ENCODE data around the gene RCN1.

Gene RCN1

DNA sequence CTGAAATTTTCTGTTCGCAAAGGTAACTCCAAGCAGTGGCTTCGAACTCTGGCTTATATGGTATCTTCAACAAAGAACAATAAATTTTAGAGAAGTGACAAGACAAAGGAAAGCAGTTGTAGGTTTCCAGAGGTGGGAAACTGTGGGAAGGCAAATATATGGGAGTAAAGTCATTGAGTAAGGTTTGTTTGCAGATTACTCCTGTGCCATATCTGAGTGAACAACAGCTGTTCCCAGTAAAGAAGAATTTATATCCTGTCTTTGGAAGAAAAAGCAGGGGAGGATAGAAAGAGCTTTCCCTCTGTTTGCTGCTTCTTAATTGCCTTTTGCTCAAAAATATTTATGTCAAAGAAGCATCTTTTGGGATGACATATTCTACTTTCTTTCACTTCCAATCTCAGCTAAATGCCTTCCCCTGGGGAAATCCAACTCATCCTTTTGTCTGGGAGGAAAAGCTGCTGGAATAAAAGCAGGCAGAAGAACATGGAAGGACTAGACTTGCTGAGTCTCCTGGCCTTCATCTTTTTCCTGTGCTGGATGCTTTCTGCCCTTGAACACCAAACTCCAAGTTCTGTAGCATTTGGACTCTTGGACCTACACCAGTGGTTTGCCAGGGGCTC is 10.4 kb upstream of the RCN1 start:
- no peak for DNase-seq (ENCODE audit: low read depth, low spot score)
- H3K4me1 ChIP-seq (ENCODE audit: control insufficient read depth, insufficient read depth, low read length) = peaks cover 2% of the 10 kb centered on the region; the same call in 1 of the 2 replicates

DNA sequence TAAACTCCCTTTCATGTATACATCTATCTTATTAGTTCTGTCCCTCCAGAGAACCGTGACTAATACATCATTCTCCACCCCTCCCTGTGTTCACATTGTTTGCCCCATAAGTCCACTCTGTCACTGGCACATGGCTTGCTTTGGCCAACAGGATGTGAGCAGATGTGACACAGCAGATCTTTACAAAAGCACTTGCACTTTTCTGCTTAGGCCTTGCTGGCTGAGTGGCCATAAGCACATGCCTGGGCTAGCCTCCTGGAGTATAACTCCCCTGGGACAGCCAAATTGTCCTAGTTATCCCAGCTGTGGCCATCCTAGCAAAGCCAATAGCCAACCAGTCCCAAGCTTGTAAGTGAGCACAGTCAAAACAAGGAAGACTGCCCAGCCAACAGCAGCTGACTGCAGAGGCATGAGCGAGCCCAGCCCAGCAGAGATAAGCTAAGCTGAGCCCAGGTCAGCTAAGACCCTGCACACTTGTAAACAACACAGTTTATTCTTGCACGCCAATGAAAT is 9.7 kb upstream of the RCN1 start:
- Histone ChIP-seq H3K4me1 (ENCODE audit: control insufficient read depth, insufficient read depth, low read length) (peaks cover 2% of the 10 kb centered on the region; the same call in 1 of the 2 replicates), H3K36me3 (ENCODE audit: control insufficient read depth, insufficient read depth, low read length) (no peaks in the 10 kb centered on the region), H3K9me3 (ENCODE audit: control insufficient read depth, insufficient read depth, low read length) (no peaks in the 10 kb centered on the region), H3K27ac (ENCODE audit: low read length) (no peak overlapping the region), H3K4me3 (ENCODE audit: low read length) (no peak overlapping the region), H3K27me3 (ENCODE audit: control insufficient read depth, insufficient read depth, low read length) (no peaks in the 10 kb centered on the region)
- no CpG with 5 or more reads among the region's 3 CpGs for WGBS (ENCODE audit: insufficient coverage, insufficient read length)
- DNase-seq (ENCODE audit: low read depth, low spot score) = no peak

More for the DNA sequence above, 10.4 kb upstream of the RCN1 start:
- no peak overlapping the region for H3K27ac ChIP-seq (ENCODE audit: low read length)
- WGBS (ENCODE audit: insufficient coverage, insufficient read length) = no CpG with 5 or more reads among the region's 2 CpGs
- no peak overlapping the region for H3K4me3 ChIP-seq (ENCODE audit: low read length)
- no peaks in the 10 kb centered on the region for H3K27me3 ChIP-seq (ENCODE audit: control insufficient read depth, insufficient read depth, low read length)
- H3K9me3 ChIP-seq (ENCODE audit: control insufficient read depth, insufficient read depth, low read length) = no peaks in the 10 kb centered on the region
- H3K36me3 ChIP-seq (ENCODE audit: control insufficient read depth, insufficient read depth, low read length) = no peaks in the 10 kb centered on the region

DNA sequence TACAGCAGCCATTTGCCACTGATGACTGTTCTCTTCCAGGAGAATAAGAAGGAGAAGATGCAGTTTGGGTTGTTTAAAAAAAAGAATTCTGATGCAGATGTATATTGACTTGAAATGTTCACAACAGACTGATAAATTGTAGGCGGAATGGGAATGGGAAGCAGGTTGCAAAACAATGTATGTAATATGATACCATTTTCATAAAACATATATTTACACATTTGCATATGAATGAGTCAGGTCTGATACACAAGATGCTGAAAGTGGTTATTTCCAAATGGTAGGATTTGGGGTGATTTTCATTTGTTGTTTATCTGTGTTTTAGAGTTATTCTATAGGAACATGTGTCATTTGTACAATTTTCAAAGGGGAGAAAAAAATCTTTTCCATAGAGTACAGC is 9.0 kb upstream of the RCN1 start:
- no CpG with 5 or more reads among the region's 1 CpG for WGBS (ENCODE audit: insufficient coverage, insufficient read length)
- Histone ChIP-seq H3K4me3 (ENCODE audit: low read length) (no peak overlapping the region), H3K4me1 (ENCODE audit: control insufficient read depth, insufficient read depth, low read length) (peaks cover 2% of the 10 kb centered on the region; the same call in 1 of the 2 replicates), H3K9me3 (ENCODE audit: control insufficient read depth, insufficient read depth, low read length) (no peaks in the 10 kb centered on the region), H3K27me3 (ENCODE audit: control insufficient read depth, insufficient read depth, low read length) (no peaks in the 10 kb centered on the region), H3K36me3 (ENCODE audit: control insufficient read depth, insufficient read depth, low read length) (no peaks in the 10 kb centered on the region), H3K27ac (ENCODE audit: low read length) (no peak overlapping the region)
- no peak for DNase-seq (ENCODE audit: low read depth, low spot score)

DNA sequence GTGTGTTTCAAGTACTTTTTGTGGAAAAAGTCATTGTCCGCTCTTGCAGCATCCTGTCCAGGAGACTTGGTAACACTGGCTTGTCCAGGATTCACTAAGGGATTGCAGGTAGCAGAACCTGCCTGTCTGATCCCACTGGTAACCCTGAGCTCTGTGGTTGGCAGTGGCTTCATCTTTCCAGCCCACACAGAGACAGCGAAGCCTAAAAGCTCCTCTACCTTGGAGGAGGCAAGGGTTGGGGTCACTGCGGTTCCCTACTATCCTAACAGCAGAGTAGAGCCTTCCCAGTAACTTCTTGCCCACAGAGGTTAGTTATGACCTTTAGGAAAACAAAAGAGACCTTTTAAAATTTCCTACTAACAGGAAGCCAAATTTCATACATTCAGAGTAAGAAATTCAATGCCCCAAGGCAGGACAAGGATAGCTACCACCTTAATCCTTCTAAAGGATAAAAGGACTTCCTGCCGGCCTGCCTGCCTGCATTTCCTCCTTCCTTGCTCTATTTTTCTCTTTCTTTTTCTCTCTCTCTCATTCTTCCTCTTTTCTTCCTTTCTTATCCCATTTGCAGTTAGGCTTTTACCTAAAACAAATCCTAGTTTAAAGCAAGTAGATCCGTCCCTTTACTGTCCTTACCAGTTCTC is 8.4 kb upstream of the RCN1 start:
- Histone ChIP-seq H3K4me3 (ENCODE audit: low read length) (no peak overlapping the region), H3K27me3 (ENCODE audit: control insufficient read depth, insufficient read depth, low read length) (no peaks in the 10 kb centered on the region), H3K9me3 (ENCODE audit: control insufficient read depth, insufficient read depth, low read length) (no peaks in the 10 kb centered on the region), H3K27ac (ENCODE audit: low read length) (no peak overlapping the region), H3K4me1 (ENCODE audit: control insufficient read depth, insufficient read depth, low read length) (peaks cover 2% of the 10 kb centered on the region; the same call in 1 of the 2 replicates), H3K36me3 (ENCODE audit: control insufficient read depth, insufficient read depth, low read length) (no peaks in the 10 kb centered on the region)
- no CpG with 5 or more reads among the region's 5 CpGs for WGBS (ENCODE audit: insufficient coverage, insufficient read length)
- DNase-seq (ENCODE audit: low read depth, low spot score) = no peak

DNA sequence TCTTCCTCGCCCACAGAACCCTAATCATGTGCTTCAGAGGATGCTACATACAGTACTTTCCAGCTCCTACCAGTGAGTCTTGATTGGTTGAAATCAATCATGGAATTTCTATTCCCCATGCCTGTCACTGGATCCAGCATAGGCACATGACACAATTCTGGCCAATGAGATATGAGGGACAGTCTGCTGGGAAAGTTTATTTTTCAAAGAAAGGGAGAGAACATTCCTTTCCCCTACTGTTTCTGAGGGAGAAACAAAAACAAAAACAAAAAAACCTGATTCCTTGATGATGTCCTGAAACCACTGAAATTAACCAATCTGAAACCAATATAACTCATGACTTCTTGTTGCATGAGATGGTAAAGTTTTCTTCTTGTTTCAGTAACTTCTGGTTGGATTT is 3.3 kb upstream of the RCN1 start:
- H3K27me3 ChIP-seq (ENCODE audit: control insufficient read depth, insufficient read depth, low read length) = no peaks in the 10 kb centered on the region
- H3K36me3 ChIP-seq (ENCODE audit: control insufficient read depth, insufficient read depth, low read length) = no peaks in the 10 kb centered on the region
- H3K27ac ChIP-seq (ENCODE audit: low read length) = no peak overlapping the region
- DNase-seq (ENCODE audit: low read depth, low spot score) = no peak
- WGBS (ENCODE audit: insufficient coverage, insufficient read length) = no CpG with 5 or more reads among the region's 1 CpG
- no peak overlapping the region for H3K4me3 ChIP-seq (ENCODE audit: low read length)
- peaks cover 1% of the 10 kb centered on the region; the same call in 1 of the 2 replicates for H3K4me1 ChIP-seq (ENCODE audit: control insufficient read depth, insufficient read depth, low read length)
- no peaks in the 10 kb centered on the region for H3K9me3 ChIP-seq (ENCODE audit: control insufficient read depth, insufficient read depth, low read length)

DNA sequence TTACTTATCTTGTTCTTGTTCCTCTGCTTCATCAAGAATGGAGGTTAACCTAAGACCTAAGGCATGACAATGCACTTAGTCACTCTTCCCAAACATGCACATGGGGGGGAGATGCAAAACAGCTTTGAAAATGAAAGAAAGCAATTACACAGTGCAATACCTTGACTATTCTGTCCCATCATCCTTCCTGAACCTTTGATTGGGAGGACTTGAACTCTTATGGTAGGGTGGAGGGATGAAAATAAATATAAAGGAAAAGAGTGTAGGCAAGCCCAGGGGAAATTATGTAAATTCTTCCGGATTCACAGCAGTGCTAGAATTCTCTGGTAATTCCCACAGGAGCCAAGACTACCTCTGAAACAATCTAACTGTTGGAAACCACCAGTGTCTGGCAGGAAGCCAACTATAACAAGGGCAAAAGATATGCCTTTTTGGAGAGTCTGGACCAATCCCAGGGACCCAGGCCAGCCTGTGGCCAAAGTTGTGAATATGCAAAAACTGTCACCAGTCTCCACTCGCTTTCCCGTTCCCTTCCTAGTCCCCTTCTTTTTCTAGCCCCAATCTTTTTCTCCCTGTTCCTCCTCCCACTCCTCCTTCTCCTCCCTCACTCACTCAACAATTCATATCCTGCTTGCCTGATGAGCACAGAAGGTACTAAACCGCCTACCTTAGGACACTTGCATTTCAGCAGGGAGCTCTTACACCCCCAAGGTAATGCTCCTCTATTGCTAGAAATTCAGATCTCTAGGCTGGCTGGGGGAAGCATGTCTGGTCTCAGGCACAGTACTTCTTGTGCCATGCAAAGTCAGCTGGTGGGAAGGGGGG is 2.5 kb upstream of the RCN1 start:
- DNase-seq (ENCODE audit: low read depth, low spot score) = no peak
- WGBS (ENCODE audit: insufficient coverage, insufficient read length) = no CpG with 5 or more reads among the region's 4 CpGs
- no peak overlapping the region for H3K27ac ChIP-seq (ENCODE audit: low read length)

DNA sequence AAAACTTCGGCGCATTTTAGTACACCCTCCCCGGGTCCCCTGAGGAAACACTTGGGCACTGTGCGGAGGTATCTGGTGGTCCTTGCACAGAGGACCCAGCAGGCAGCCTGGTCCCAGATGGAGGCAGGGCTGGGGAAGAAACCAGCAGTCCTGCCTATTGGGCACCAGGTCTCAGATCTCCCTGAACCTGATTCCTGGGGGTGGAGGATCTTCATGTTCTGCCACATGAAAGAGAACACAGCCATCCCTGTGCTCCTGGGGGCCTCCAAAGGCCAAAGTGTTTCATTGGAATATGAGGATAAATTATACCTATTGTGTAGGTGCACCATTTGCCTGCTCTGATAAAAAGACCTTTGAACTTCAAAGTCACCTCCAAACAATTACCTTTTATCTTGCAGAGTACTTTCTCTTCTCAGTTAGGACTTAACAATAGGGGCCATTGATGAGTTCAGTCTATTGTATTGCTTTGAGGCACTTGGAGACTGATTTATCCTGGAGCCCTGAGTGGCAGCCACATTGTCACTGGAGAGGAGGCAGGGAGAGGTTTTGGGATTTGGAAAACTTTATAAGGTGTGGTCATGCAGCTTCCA is 1.8 kb downstream of the RCN1 start:
- Histone ChIP-seq H3K4me1 (ENCODE audit: control insufficient read depth, insufficient read depth, low read length) (peaks cover 1% of the 10 kb centered on the region; the same call in 1 of the 2 replicates), H3K27me3 (ENCODE audit: control insufficient read depth, insufficient read depth, low read length) (no peaks in the 10 kb centered on the region), H3K4me3 (ENCODE audit: low read length) (no peak overlapping the region), H3K27ac (ENCODE audit: low read length) (no peak overlapping the region), H3K9me3 (ENCODE audit: control insufficient read depth, insufficient read depth, low read length) (no peaks in the 10 kb centered on the region), H3K36me3 (ENCODE audit: control insufficient read depth, insufficient read depth, low read length) (peaks cover 2% of the 10 kb centered on the region; the same call in 1 of the 2 replicates)
- DNase-seq (ENCODE audit: low read depth, low spot score) = no peak
- WGBS (ENCODE audit: insufficient coverage, insufficient read length) = no CpG with 5 or more reads among the region's 4 CpGs

More for the DNA sequence above, 2.5 kb upstream of the RCN1 start:
- Histone ChIP-seq H3K4me1 (ENCODE audit: control insufficient read depth, insufficient read depth, low read length) (peaks cover 1% of the 10 kb centered on the region; the same call in 1 of the 2 replicates), H3K4me3 (ENCODE audit: low read length) (no peak overlapping the region), H3K36me3 (ENCODE audit: control insufficient read depth, insufficient read depth, low read length) (no peaks in the 10 kb centered on the region), H3K9me3 (ENCODE audit: control insufficient read depth, insufficient read depth, low read length) (no peaks in the 10 kb centered on the region), H3K27me3 (ENCODE audit: control insufficient read depth, insufficient read depth, low read length) (no peaks in the 10 kb centered on the region)

DNA sequence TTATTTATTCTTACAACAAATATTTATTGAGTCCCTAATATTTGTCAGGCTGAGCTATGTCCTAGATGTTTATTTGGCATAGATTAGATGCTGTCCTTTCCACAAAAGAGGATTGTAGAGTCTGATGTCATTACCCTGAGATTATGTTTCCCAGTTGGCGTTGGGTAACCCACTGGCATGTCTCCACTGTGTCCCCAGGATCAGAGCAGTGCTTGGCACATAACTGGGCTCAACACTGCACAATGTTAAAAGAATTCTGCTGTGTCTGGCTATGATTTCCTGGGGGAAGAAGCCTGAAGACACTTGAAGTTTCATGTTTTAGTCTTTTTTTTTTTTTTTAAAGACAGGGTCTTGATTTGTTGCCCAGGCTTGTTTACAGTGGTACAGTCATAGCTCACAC is 4.0 kb downstream of the RCN1 start:
- H3K4me3 ChIP-seq (ENCODE audit: low read length) = no peak overlapping the region
- H3K4me1 ChIP-seq (ENCODE audit: control insufficient read depth, insufficient read depth, low read length) = peaks cover 1% of the 10 kb centered on the region; the same call in 1 of the 2 replicates
- peaks cover 12% of the 10 kb centered on the region; the same call in 1 of the 2 replicates for H3K36me3 ChIP-seq (ENCODE audit: control insufficient read depth, insufficient read depth, low read length)
- no CpG with 5 or more reads among the region's 1 CpG for WGBS (ENCODE audit: insufficient coverage, insufficient read length)
- no peak overlapping the region for H3K27ac ChIP-seq (ENCODE audit: low read length)
- no peak for DNase-seq (ENCODE audit: low read depth, low spot score)
- H3K27me3 ChIP-seq (ENCODE audit: control insufficient read depth, insufficient read depth, low read length) = no peaks in the 10 kb centered on the region
- no peaks in the 10 kb centered on the region for H3K9me3 ChIP-seq (ENCODE audit: control insufficient read depth, insufficient read depth, low read length)

DNA sequence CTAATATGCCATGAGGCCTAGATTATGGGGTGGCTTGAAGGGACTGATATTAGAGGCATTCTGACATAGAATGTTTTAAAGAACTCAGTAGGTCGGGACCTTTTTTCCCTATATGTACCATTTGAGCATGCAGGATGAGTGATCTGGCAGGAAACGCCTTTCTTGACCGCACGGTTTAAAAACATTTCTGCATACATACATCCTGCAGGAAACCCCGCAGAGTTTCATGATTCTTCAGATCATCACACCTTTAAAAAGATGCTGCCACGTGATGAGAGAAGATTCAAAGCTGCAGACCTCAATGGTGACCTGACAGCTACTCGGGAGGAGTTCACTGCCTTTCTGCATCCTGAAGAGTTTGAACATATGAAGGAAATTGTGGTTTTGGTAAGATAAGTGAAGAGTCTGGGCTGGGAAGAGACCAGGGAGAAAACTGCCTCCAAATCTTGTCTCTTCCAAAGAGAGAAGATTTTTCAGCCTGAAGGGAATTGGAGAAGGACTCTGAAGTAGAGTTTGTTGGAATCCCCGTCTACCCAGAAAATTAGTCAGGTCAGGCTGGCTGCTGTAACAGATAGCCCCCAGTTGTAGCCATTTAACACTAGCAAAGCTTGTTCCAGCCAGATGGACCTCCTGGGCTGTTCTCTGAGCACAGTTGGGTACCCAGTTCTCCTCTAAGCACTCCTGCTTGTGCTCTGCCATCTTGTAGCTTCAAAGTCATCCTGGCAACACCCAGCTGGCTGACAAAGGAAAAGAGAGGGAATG is 7.4 kb downstream of the RCN1 start:
- H3K36me3 ChIP-seq (ENCODE audit: control insufficient read depth, insufficient read depth, low read length) = peaks cover 25% of the 10 kb centered on the region; the same call in 1 of the 2 replicates
- WGBS (ENCODE audit: insufficient coverage, insufficient read length) = no CpG with 5 or more reads among the region's 8 CpGs
- no peak for DNase-seq (ENCODE audit: low read depth, low spot score)
- no peak overlapping the region for H3K4me3 ChIP-seq (ENCODE audit: low read length)
- H3K9me3 ChIP-seq (ENCODE audit: control insufficient read depth, insufficient read depth, low read length) = no peaks in the 10 kb centered on the region
- H3K27me3 ChIP-seq (ENCODE audit: control insufficient read depth, insufficient read depth, low read length) = no peaks in the 10 kb centered on the region; the same call in 1 of the 2 replicates
- no peaks in the 10 kb centered on the region for H3K4me1 ChIP-seq (ENCODE audit: control insufficient read depth, insufficient read depth, low read length)
- H3K27ac ChIP-seq (ENCODE audit: low read length) = no peak overlapping the region

All from iPS DF 6.9 (cell line).